Measurements from ENCODE around the gene MYL7. TPM values are rescaled to one million over a fixed set of nuclear protein-coding genes. Genes with fewer than 3 reads are reported as not detected.

The MYL7 gene
- total RNA-seq, 1 experiment from 2014 or later, result not detected

DNA sequence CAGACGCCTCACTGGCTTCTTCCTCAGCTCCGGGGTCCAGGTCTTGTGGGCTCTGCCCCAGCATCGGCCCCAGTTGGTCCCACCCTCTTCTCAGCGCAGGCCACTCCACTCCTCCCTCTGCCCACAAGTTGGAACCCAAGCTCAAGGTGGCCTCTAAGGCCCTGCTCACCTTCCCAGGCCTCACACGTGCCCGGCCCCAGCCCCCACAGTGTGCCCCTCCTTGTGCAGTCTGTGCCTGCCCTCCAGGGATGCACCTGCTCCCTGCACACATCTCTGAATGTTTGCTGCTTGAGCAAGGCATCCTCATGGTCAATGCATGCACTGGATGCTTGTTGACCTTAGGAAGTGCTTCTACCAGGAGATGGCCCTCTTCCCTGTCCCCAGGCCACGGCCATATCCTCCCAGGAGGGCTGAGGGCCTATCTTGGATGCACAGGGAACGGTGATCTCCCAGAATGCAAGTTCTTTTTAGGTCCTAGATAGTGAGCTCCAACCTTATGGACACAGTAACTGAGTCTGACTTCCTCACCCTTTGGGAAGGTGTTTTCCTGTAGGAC lies 44.7 kb downstream of the MYL7 start:
- TF ChIP-seq, protein P1, sequence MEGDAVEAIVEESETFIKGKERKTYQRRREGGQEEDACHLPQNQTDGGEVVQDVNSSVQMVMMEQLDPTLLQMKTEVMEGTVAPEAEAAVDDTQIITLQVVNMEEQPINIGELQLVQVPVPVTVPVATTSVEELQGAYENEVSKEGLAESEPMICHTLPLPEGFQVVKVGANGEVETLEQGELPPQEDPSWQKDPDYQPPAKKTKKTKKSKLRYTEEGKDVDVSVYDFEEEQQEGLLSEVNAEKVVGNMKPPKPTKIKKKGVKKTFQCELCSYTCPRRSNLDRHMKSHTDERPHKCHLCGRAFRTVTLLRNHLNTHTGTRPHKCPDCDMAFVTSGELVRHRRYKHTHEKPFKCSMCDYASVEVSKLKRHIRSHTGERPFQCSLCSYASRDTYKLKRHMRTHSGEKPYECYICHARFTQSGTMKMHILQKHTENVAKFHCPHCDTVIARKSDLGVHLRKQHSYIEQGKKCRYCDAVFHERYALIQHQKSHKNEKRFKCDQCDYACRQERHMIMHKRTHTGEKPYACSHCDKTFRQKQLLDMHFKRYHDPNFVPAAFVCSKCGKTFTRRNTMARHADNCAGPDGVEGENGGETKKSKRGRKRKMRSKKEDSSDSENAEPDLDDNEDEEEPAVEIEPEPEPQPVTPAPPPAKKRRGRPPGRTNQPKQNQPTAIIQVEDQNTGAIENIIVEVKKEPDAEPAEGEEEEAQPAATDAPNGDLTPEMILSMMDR (conservative IDR thresholded peaks at IDR 0.05; ENCODE audit: low read depth, low read length), result no peak
- TF ChIP-seq EZH2 (IDR thresholded peaks at IDR 0.05; ENCODE audit: borderline replicate concordance, low read depth, low read length, poor library complexity, severe bottlenecking), result no peak
- CTCF ChIA-PET, result interaction anchor here (0.7 kb wide), 1 partner anchor 635 kb away, joined by 3 read pairs; no protein-coding TSS in a partner anchor
- Histone ChIP-seq H3K27ac (ENCODE audit: low read depth, low read length, poor library complexity, severe bottlenecking) (no peak overlapping the region), H3K4me1 (ENCODE audit: insufficient read depth, low read length, poor library complexity, severe bottlenecking) (peaks cover 7% of the 10 kb centered on the region), H3K4me3 (ENCODE audit: low read depth, low read length, poor library complexity, severe bottlenecking) (no peak overlapping the region), H3K36me3 (ENCODE audit: insufficient read depth, low read length, poor library complexity, severe bottlenecking) (no peaks in the 10 kb centered on the region), H3K27me3 (replicated peaks; ENCODE audit: insufficient read depth, low read depth, low read length, poor library complexity) (no peaks in the 10 kb centered on the region), H3K9me3 (ENCODE audit: low read depth, low read length, poor library complexity, severe bottlenecking) (no peaks in the 10 kb centered on the region)
- no TSS peak for BruUV-seq (replicated peaks)
- intact Hi-C loops (cut with micrococcal nuclease; ENCODE audit: unreplicated experiment), result no loop called here
- POLR2A ChIA-PET (ENCODE audit: low non-redundant PET), result no interaction called here
- no peak for DNase-seq (ENCODE audit: low spot score)

- Histone ChIP-seq H3K4me1 (ENCODE audit: insufficient read depth, low read length, poor library complexity, severe bottlenecking) (peaks cover 7% of the 10 kb centered on the region), H3K4me3 (ENCODE audit: low read depth, low read length, poor library complexity, severe bottlenecking) (no peak overlapping the region), H3K36me3 (ENCODE audit: insufficient read depth, low read length, poor library complexity, severe bottlenecking) (no peaks in the 10 kb centered on the region), H3K27ac (ENCODE audit: low read depth, low read length, poor library complexity, severe bottlenecking) (no peak overlapping the region), H3K27me3 (replicated peaks; ENCODE audit: insufficient read depth, low read depth, low read length, poor library complexity) (no peaks in the 10 kb centered on the region), H3K9me3 (ENCODE audit: low read depth, low read length, poor library complexity, severe bottlenecking) (no peaks in the 10 kb centered on the region)
- BruUV-seq (replicated peaks), result no TSS peak
- intact Hi-C loops (cut with micrococcal nuclease; ENCODE audit: unreplicated experiment), result no loop called here
- ChIA-PET POLR2A (ENCODE audit: low non-redundant PET) (no interaction called here), CTCF (interaction anchor here (0.7 kb wide), 1 partner anchor 636 kb away, joined by 3 read pairs; no protein-coding TSS in a partner anchor)
- no peak for TF ChIP-seq EZH2 (IDR thresholded peaks at IDR 0.05; ENCODE audit: borderline replicate concordance, low read depth, low read length, poor library complexity, severe bottlenecking)
- TF ChIP-seq, protein P1 (conservative IDR thresholded peaks at IDR 0.05; ENCODE audit: low read depth, low read length), result no peak
- DNase-seq (ENCODE audit: low spot score), result no peak
These were observed 45.4 kb downstream of the MYL7 start for GRCh38 chr7:44095781-44096180.

DNA sequence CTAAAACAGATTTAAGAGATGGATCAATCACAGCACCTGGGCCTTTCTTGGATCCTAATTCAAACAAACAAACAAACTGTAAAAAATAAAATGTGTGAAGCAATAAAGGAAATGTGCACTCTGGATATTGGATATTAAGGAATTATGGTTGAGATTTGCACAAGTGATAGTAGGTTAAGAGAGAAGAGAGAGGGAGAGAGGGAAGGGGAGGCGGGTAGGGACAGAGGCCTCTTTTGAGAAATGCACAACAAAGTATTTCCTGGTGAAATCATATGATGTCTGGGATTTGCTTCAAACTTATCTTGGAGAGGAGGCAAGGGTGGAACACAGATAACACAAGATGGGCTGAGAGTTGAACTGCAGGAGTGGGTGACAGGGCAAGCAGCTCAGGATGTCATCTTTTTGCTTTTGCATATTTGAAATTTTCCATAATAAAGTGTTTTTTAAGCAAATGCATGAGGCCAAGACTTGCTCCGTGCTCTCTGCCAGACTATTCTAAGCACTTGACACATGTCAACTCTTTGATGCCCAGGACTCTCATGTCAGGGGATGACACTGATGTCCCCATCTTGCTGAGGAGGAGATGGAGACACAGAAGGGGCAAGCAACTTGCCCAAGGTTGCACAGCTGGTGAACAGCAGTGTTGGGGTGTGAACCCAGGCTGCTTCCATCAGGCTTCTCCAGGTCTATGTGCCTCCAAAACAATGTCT lies 46.1 kb downstream of the MYL7 start:
- H3K9me3 ChIP-seq (ENCODE audit: low read depth, low read length, poor library complexity, severe bottlenecking), result no peaks in the 10 kb centered on the region
- H3K4me1 ChIP-seq (ENCODE audit: insufficient read depth, low read length, poor library complexity, severe bottlenecking), result peaks cover 7% of the 10 kb centered on the region
- TF ChIP-seq EZH2 (IDR thresholded peaks at IDR 0.05; ENCODE audit: borderline replicate concordance, low read depth, low read length, poor library complexity, severe bottlenecking), result no peak
- TF ChIP-seq, protein P1 (conservative IDR thresholded peaks at IDR 0.05; ENCODE audit: low read depth, low read length), result no peak
- no peak overlapping the region for H3K4me3 ChIP-seq (ENCODE audit: low read depth, low read length, poor library complexity, severe bottlenecking)
- H3K27me3 ChIP-seq (replicated peaks; ENCODE audit: insufficient read depth, low read depth, low read length, poor library complexity), result no peaks in the 10 kb centered on the region
- H3K27ac ChIP-seq (ENCODE audit: low read depth, low read length, poor library complexity, severe bottlenecking), result no peak overlapping the region
- DNase-seq (ENCODE audit: low spot score), result no peak
- CTCF ChIA-PET, result no interaction called here
- no peaks in the 10 kb centered on the region for H3K36me3 ChIP-seq (ENCODE audit: insufficient read depth, low read length, poor library complexity, severe bottlenecking)
- no TSS peak for BruUV-seq (replicated peaks)
- intact Hi-C loops (cut with micrococcal nuclease; ENCODE audit: unreplicated experiment), result no loop called here
- POLR2A ChIA-PET (ENCODE audit: low non-redundant PET), result no interaction called here

Measured in A673 (cell line).